HL-60 (cell line): ENCODE data around the gene TAOK2.

ENCODE experiments used
- GABPA ChIP-seq: IDR thresholded peaks from 2 replicates; pipeline ENCODE4 v1.6.1; 2012; ENCODE audit warnings: low read depth
- POLR2AphosphoS5 ChIP-seq: IDR thresholded peaks from 2 replicates; pipeline ENCODE4 v1.6.1; 2012; ENCODE audit warnings: low read depth
- REST ChIP-seq: IDR thresholded peaks from 2 replicates; pipeline ENCODE4 v1.6.1; 2012; ENCODE audit warnings: low read depth; ENCODE audit not compliant: insufficient replicate concordance
- SPI1 ChIP-seq: IDR thresholded peaks from 2 replicates; pipeline ENCODE4 v1.6.1; 2012; ENCODE audit warnings: low read depth, mild to moderate bottlenecking, borderline replicate concordance
- TF ChIP-seq, protein P1 (sequence below): IDR thresholded peaks from one replicate; pipeline ENCODE4 v1.5.1; 2011; ENCODE audit warnings: low read length, control low read depth, inconsistent platforms; ENCODE audit not compliant: insufficient read depth

GRCh38 chr16:30003670-30004423 is 30.2 kb downstream of the TAOK2 start:
- TF ChIP-seq, protein P1, sequence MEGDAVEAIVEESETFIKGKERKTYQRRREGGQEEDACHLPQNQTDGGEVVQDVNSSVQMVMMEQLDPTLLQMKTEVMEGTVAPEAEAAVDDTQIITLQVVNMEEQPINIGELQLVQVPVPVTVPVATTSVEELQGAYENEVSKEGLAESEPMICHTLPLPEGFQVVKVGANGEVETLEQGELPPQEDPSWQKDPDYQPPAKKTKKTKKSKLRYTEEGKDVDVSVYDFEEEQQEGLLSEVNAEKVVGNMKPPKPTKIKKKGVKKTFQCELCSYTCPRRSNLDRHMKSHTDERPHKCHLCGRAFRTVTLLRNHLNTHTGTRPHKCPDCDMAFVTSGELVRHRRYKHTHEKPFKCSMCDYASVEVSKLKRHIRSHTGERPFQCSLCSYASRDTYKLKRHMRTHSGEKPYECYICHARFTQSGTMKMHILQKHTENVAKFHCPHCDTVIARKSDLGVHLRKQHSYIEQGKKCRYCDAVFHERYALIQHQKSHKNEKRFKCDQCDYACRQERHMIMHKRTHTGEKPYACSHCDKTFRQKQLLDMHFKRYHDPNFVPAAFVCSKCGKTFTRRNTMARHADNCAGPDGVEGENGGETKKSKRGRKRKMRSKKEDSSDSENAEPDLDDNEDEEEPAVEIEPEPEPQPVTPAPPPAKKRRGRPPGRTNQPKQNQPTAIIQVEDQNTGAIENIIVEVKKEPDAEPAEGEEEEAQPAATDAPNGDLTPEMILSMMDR = no peak
- TF ChIP-seq POLR2AphosphoS5 (no peak), REST (no peak), GABPA (no peak), SPI1 (no peak)
